Natural killer cell (primary cell): ENCODE data around the gene PPT1. TPM values are rescaled to one million over a fixed set of nuclear protein-coding genes. Genes with fewer than 3 reads are reported as not detected.
A peak's percentile ranks its signal among the peaks of the same experiment; 100 is the strongest.

ENCODE experiments used
- ATAC-seq, 3 donors: fragments of 150-1000 bp in 2 of 3; fragments of 200-7000 bp in 1 of 3; cut with Tn5 transposase; 1 replicate in 1 of 3; 2 replicates in 2 of 3; pipeline ENCODE4 v1.10.0; 2021; ENCODE audit warnings: mild to moderate bottlenecking in 2 of 3, moderate library complexity in 2 of 3
- DNase-seq, 2 donors: peaks; one replicate each; pipeline versions ENCODE4 v3.0.0 to v3.0.0-alpha.2; 2013 to 2021; ENCODE audit warnings: mixed read lengths in 1 of 2
- H3K27ac ChIP-seq: one replicate; pipeline ENCODE4 v1.5.1; 2013; ENCODE audit warnings: mild to moderate bottlenecking, low read length
- H3K27me3 ChIP-seq: one replicate; pipeline ENCODE4 v1.6.1; 2013; ENCODE audit warnings: low read length; ENCODE audit not compliant: control insufficient read depth, insufficient read depth
- H3K36me3 ChIP-seq: one replicate; pipeline ENCODE4 v1.6.1; 2013; ENCODE audit warnings: low read length; ENCODE audit not compliant: control insufficient read depth, insufficient read depth
- H3K4me1 ChIP-seq: one replicate; pipeline ENCODE4 v1.6.1; 2013; ENCODE audit warnings: low read length; ENCODE audit not compliant: control insufficient read depth, insufficient read depth
- H3K4me3 ChIP-seq: one replicate; pipeline ENCODE4 v1.5.1; 2013; ENCODE audit warnings: low read length
- H3K9me3 ChIP-seq: one replicate; pipeline ENCODE4 v1.6.1; 2013; ENCODE audit warnings: low read length; ENCODE audit not compliant: control insufficient read depth, insufficient read depth
- H3K27ac Mint-ChIP-seq, 2 donors: one replicate each; pipeline ENCODE4 v1.8.0; 2022; ENCODE audit warnings: mild to moderate bottlenecking in 2 of 2, mixed read lengths in 2 of 2, moderate library complexity in 1 of 2
- H3K27me3 Mint-ChIP-seq, 2 donors: one replicate each; pipeline ENCODE4 v1.8.0; 2022; ENCODE audit warnings: low read depth in 2 of 2, mixed read lengths in 2 of 2
- H3K36me3 Mint-ChIP-seq: one replicate; pipeline ENCODE4 v1.8.0; 2022; ENCODE audit warnings: mixed read lengths
- H3K4me1 Mint-ChIP-seq, 2 donors: one replicate each; pipeline ENCODE4 v1.8.0; 2022; ENCODE audit warnings: mixed read lengths in 2 of 2
- H3K4me3 Mint-ChIP-seq: one replicate; pipeline ENCODE4 v1.8.0; 2022; ENCODE audit warnings: mild to moderate bottlenecking, moderate library complexity, mixed read lengths
- H3K9me3 Mint-ChIP-seq, 2 donors: one replicate each; pipeline ENCODE4 v1.8.0; 2022; ENCODE audit warnings: mixed read lengths in 2 of 2
- WGBS: methylation state at CpG from one replicate; pipeline ENCODE4 v1.1.7; 2013; ENCODE audit warnings: missing lambda C conversion rate; ENCODE audit not compliant: insufficient coverage; 5-methylcytosine and 5-hydroxymethylcytosine counted together
- intact Hi-C: fragments of 100-400 bp; cut with micrococcal nuclease; formaldehyde crosslinking; loops from one replicate; pipeline ENCODE4 v1.14.2; 2022
- total RNA-seq, 4 donors: library from RNA; stranded (reverse); fragments of 120-200 nt in 1 of 4; gene quantifications; one replicate each; pipeline versions ENCODE4 v1.2.3 to v1.2.4, GENCODE V29; 2013 to 2022
- TF ChIP-seq, protein P1 (sequence below): fragments of 200-600 bp; IDR thresholded peaks from one replicate; pipeline ENCODE4 v1.8.0; 2022; ENCODE audit warnings: antibody characterized with exemption

Gene PPT1
- total RNA-seq, 3 donors from 2014 or later (not counting 1 experiment from before 2014, with no cell fraction given), result 24.9 to 34.5 (median 29.9) TPM

DNA sequence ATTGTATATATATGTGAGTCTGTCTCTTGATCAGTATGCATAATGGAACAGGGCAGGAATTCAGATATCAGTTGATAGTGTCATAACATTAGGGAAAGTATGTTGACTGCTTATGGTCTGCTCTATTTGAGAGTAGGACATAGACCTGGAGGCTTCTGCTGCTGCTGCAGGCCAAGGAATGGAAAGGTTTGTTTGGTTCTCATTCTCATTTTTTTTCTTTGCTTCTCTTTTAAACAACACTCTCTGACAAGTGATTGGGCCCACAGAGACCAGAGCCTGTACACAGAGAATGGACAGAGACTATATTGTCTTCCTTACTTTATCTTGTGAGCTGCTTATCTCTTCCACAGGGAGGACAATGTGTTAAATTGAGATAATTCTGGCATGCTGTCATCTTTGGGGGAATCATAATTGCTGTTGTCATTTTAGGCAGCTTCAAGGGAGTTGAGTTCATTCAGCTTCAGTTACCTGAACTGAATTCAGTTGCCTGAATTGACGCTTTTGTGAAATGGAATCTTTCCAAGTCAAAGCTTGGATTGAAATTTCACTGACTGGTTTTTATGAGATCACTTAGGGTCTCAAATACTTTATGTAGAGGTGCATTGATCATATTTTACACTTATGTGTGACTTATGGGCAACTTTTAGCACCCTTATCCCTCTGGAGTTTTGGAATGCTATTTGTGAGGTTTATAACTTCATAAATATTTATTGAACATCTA lies 39.6 kb downstream of the PPT1 start:
- Mint-ChIP-seq H3K9me3 (no peaks in the 10 kb centered on the region), H3K4me3 (peak overlapping the region; percentile 85), H3K27me3 (no peaks in the 10 kb centered on the region), H3K27ac (peak overlapping the region; percentile 77 to 95), H3K36me3 (no peaks in the 10 kb centered on the region), H3K4me1 (peaks cover 92 to 97% of the 10 kb centered on the region in 2 donors)
- TF ChIP-seq, protein P1, sequence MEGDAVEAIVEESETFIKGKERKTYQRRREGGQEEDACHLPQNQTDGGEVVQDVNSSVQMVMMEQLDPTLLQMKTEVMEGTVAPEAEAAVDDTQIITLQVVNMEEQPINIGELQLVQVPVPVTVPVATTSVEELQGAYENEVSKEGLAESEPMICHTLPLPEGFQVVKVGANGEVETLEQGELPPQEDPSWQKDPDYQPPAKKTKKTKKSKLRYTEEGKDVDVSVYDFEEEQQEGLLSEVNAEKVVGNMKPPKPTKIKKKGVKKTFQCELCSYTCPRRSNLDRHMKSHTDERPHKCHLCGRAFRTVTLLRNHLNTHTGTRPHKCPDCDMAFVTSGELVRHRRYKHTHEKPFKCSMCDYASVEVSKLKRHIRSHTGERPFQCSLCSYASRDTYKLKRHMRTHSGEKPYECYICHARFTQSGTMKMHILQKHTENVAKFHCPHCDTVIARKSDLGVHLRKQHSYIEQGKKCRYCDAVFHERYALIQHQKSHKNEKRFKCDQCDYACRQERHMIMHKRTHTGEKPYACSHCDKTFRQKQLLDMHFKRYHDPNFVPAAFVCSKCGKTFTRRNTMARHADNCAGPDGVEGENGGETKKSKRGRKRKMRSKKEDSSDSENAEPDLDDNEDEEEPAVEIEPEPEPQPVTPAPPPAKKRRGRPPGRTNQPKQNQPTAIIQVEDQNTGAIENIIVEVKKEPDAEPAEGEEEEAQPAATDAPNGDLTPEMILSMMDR, result no peak
- DNase-seq (no peak), ATAC-seq (no peak)
- peaks cover 49% of the 10 kb centered on the region for H3K36me3 ChIP-seq
- peaks cover 63% of the 10 kb centered on the region for H3K4me1 ChIP-seq
- WGBS, result 88% methylated on average over 1 of the region's 1 CpG
- no peaks in the 10 kb centered on the region for H3K27me3 ChIP-seq
- no peaks in the 10 kb centered on the region for H3K9me3 ChIP-seq
- intact Hi-C loops, result loop anchor here (2.0 kb wide), 1 partner anchor 17 kb away; the partner anchor contains the start of gene CAP1
- H3K4me3 ChIP-seq, result no peak overlapping the region
- peak overlapping the region; percentile 55 for H3K27ac ChIP-seq

DNA sequence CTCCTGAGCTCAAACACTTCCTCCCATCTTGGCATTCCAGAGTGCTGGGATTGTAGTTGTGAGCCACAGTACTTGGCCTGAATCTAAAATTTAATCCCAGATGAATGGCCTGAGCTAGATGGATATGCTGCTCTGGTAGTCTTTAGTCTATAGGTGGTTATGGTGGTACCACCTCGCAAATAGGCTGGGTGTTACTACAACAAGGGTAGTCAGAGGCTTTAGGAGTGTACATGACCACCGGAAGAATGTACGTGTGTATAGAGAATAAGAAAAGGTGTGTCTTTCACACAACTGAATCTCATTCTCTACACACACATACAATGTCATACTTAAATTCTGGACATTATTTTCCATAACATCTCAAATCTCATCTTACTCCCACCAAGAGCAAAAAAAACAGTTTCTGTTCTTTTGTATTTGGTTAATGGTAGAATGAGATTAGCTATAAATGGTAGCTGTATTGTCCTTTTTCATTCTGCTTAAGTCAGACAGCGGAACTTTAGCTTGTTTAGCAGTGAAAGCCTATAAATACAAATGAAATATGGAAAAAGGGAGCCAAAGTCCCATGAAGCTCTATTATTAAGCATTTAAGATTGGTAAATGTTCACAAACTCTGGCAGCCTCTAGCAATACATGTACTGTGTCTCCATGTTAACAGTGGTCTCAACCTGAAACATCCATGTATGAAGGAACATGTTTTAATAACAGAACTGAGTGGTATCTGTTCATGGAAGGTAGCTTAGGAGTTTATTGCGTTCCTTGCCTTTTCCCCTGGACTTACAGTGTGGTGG lies 40.3 kb downstream of the PPT1 start:
- WGBS, result 84% methylated on average over 3 of the region's 5 CpGs
- H3K27me3 ChIP-seq, result no peaks in the 10 kb centered on the region
- no peak overlapping the region for H3K4me3 ChIP-seq
- Mint-ChIP-seq H3K9me3 (no peaks in the 10 kb centered on the region), H3K4me3 (peak overlapping the region; percentile 85), H3K36me3 (no peaks in the 10 kb centered on the region), H3K27ac (peak overlapping the region; percentile 77 to 95), H3K27me3 (no peaks in the 10 kb centered on the region), H3K4me1 (peaks cover 94 to 96% of the 10 kb centered on the region in 2 donors)
- H3K27ac ChIP-seq, result peak overlapping the region; percentile 55
- H3K9me3 ChIP-seq, result no peaks in the 10 kb centered on the region
- H3K36me3 ChIP-seq, result peaks cover 47% of the 10 kb centered on the region
- ATAC-seq (peak in 2 of 3 donors; percentile 45 to 52), DNase-seq (no peak)
- intact Hi-C loops, result no loop called here
- TF ChIP-seq, protein P1, result no peak
- H3K4me1 ChIP-seq, result peaks cover 60% of the 10 kb centered on the region

DNA sequence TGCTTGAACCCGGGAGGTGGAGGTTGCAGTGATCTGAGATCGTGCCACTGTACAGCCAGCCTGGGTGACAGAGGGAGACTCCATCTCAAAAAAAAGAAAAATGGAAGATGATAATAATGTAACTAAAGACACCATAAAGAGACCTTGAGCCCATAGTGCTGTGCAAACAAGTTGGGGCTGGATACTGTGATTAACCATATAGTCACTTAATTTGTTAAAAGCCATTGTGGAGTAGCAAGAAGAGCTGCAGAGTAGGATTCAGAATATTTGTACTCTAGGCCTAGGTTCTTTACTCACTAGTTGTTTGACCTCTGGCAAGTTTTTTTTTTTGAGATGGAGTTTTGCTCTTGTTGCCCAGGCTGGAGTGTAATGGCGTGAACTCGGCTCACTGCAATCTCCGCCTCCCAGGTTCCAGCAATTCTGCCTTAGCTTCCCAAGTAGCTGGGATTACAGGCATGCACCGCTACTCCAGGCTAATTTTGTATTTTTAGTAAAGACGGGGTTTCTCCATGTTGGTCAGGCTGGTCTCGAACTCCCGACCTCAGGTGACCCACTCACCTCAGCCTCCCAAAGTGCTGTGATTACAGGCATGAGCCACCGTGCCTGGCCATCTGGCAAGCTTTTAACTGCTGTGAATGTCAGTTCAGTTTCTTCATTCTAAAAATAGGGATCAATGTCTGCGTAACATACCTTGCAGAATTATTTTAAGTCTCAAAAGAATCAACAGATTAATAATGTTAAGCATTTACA lies 43.7 kb downstream of the PPT1 start:
- ATAC-seq (no peak), DNase-seq (no peak)
- Mint-ChIP-seq H3K27ac (peak overlapping the region; percentile 77 to 95), H3K9me3 (no peaks in the 10 kb centered on the region), H3K27me3 (no peaks in the 10 kb centered on the region), H3K4me3 (peak overlapping the region; percentile 4), H3K36me3 (no peaks in the 10 kb centered on the region), H3K4me1 (peaks cover 87 to 91% of the 10 kb centered on the region in 2 donors)
- H3K36me3 ChIP-seq, result peaks cover 31% of the 10 kb centered on the region
- 86% methylated on average over 10 of the region's 11 CpGs for WGBS
- H3K4me1 ChIP-seq, result peaks cover 60% of the 10 kb centered on the region
- H3K4me3 ChIP-seq, result no peak overlapping the region
- intact Hi-C loops, result no loop called here
- H3K9me3 ChIP-seq, result no peaks in the 10 kb centered on the region
- no peaks in the 10 kb centered on the region for H3K27me3 ChIP-seq
- TF ChIP-seq, protein P1, result no peak
- H3K27ac ChIP-seq, result no peak overlapping the region
